ENCODE results near the gene LRRN4.

The LRRN4 gene

GRCh38 chr20:5996765-5997164 lies 57.1 kb downstream of the LRRN4 start:
- Histone ChIP-seq H3K27me3 (ENCODE audit: control insufficient read depth, low read length) (no peaks in the 10 kb centered on the region), H3K9me3 (ENCODE audit: control insufficient read depth, insufficient read depth, low read length) (no peaks in the 10 kb centered on the region), H3F3A (ENCODE audit: control insufficient read depth, insufficient read depth) (peaks cover 7% of the 10 kb centered on the region; the same call in 1 of the 2 replicates), H3K4me1 (ENCODE audit: control insufficient read depth, low read length) (no peaks in the 10 kb centered on the region), H3K27ac (ENCODE audit: low read depth, low read length) (no peak overlapping the region), H3K4me3 (ENCODE audit: low read length) (no peak overlapping the region), H4K20me1 (ENCODE audit: control insufficient read depth, insufficient read depth, low read depth, low read length) (no peaks in the 10 kb centered on the region), H3K9me2 (replicated peaks; ENCODE audit: control insufficient read depth, low read length) (no peaks in the 10 kb centered on the region), H3K4me2 (ENCODE audit: low read length) (no peak overlapping the region), H3K79me2 (ENCODE audit: control insufficient read depth, low read length) (no peaks in the 10 kb centered on the region), H3K36me3 (ENCODE audit: control insufficient read depth, low read length) (peaks cover 71% of the 10 kb centered on the region)
- TF ChIP-seq EZH2phosphoT487 (IDR thresholded peaks at IDR 0.05; ENCODE audit: borderline replicate concordance, low read length) (no peak), CTCF (IDR thresholded peaks at IDR 0.05; ENCODE audit: low read depth, low read length, poor library complexity, severe bottlenecking) (no peak)

- Histone ChIP-seq H4K20me1 (ENCODE audit: control insufficient read depth, insufficient read depth, low read depth, low read length) (no peaks in the 10 kb centered on the region), H3K4me2 (ENCODE audit: low read length) (no peak overlapping the region), H3K36me3 (ENCODE audit: control insufficient read depth, low read length) (peaks cover 93% of the 10 kb centered on the region), H3F3A (ENCODE audit: control insufficient read depth, insufficient read depth) (no peaks in the 10 kb centered on the region), H3K27ac (ENCODE audit: low read depth, low read length) (no peak overlapping the region), H3K27me3 (ENCODE audit: control insufficient read depth, low read length) (no peaks in the 10 kb centered on the region), H3K4me1 (ENCODE audit: control insufficient read depth, low read length) (no peaks in the 10 kb centered on the region), H3K4me3 (ENCODE audit: low read length) (no peak overlapping the region), H3K9me2 (replicated peaks; ENCODE audit: control insufficient read depth, low read length) (no peaks in the 10 kb centered on the region), H3K79me2 (ENCODE audit: control insufficient read depth, low read length) (no peaks in the 10 kb centered on the region), H3K9me3 (ENCODE audit: control insufficient read depth, insufficient read depth, low read length) (no peaks in the 10 kb centered on the region)
- no peak for TF ChIP-seq CTCF (IDR thresholded peaks at IDR 0.05; ENCODE audit: low read depth, low read length, poor library complexity, severe bottlenecking)
- no peak for TF ChIP-seq EZH2phosphoT487 (IDR thresholded peaks at IDR 0.05; ENCODE audit: borderline replicate concordance, low read length)
Measured at GRCh38 chr20:5991623-5992441, 62.0 kb downstream of the LRRN4 start.

- H3K4me2 ChIP-seq (ENCODE audit: low read length): no peak overlapping the region
- no peaks in the 10 kb centered on the region for H3K79me2 ChIP-seq (ENCODE audit: control insufficient read depth, low read length)
- no peaks in the 10 kb centered on the region for H3K27me3 ChIP-seq (ENCODE audit: control insufficient read depth, low read length)
- H3K9me3 ChIP-seq (ENCODE audit: control insufficient read depth, insufficient read depth, low read length): no peaks in the 10 kb centered on the region
- TF ChIP-seq CTCF (IDR thresholded peaks at IDR 0.05; ENCODE audit: low read depth, low read length, poor library complexity, severe bottlenecking): no peak
- TF ChIP-seq EZH2phosphoT487 (IDR thresholded peaks at IDR 0.05; ENCODE audit: borderline replicate concordance, low read length): no peak
- no peaks in the 10 kb centered on the region for H3K4me1 ChIP-seq (ENCODE audit: control insufficient read depth, low read length)
- no peaks in the 10 kb centered on the region for H3K9me2 ChIP-seq (replicated peaks; ENCODE audit: control insufficient read depth, low read length)
- H3K27ac ChIP-seq (ENCODE audit: low read depth, low read length): no peak overlapping the region
- H3K36me3 ChIP-seq (ENCODE audit: control insufficient read depth, low read length): peaks cover 95% of the 10 kb centered on the region
- no peak overlapping the region for H3K4me3 ChIP-seq (ENCODE audit: low read length)
- H4K20me1 ChIP-seq (ENCODE audit: control insufficient read depth, insufficient read depth, low read depth, low read length): no peaks in the 10 kb centered on the region
- no peaks in the 10 kb centered on the region for H3F3A ChIP-seq (ENCODE audit: control insufficient read depth, insufficient read depth)
Measured at GRCh38 chr20:5990946-5991345, 62.9 kb downstream of the LRRN4 start.

Data from DOHH2 (cell line).